SK-N-SH treated with all-trans-retinoic acid at 6 μM for 48 hours (cell line): Measurements from ENCODE around the gene SEC14L2.

Source experiments
- ATAC-seq: fragments of 200-7000 bp; cut with Tn5 transposase; 3 replicates; pipeline ENCODE4 v1.9.1; 2020; ENCODE audit warnings: mild to moderate bottlenecking, moderate library complexity
- ARNTL ChIP-seq: fragments of 450-650 bp; formaldehyde crosslinking; IDR thresholded peaks from 2 replicates; pipeline ENCODE4 v1.5.0; 2020; ENCODE audit warnings: low read depth, mild to moderate bottlenecking, moderate library complexity, borderline replicate concordance
- BACH2 ChIP-seq: fragments of 250-450 bp; sonication (Bioruptor Pico); IDR thresholded peaks from 2 replicates; pipeline ENCODE4 v1.9.0; 2021; ENCODE audit warnings: mild to moderate bottlenecking, borderline replicate concordance
- CSDC2 ChIP-seq: fragments of 250-450 bp; sonication (Bioruptor Pico); IDR thresholded peaks from 2 replicates; pipeline ENCODE4 v1.5.0; 2020; ENCODE audit warnings: mild to moderate bottlenecking, moderate library complexity
- CSRNP3 ChIP-seq: fragments of 250-450 bp; sonication (Bioruptor Pico); IDR thresholded peaks from 2 replicates; pipeline ENCODE4 v1.5.1; 2021; ENCODE audit warnings: mild to moderate bottlenecking, moderate library complexity
- ESRRG ChIP-seq: fragments of 250-450 bp; sonication (Bioruptor Pico); IDR thresholded peaks from 2 replicates; pipeline ENCODE4 v1.6.1; 2021; ENCODE audit warnings: mild to moderate bottlenecking
- OSR1 ChIP-seq: fragments of 250-450 bp; sonication (Bioruptor Pico); IDR thresholded peaks from 2 replicates; pipeline ENCODE4 v1.8.0; 2022; ENCODE audit warnings: moderate library complexity, mild to moderate bottlenecking, inconsistent platforms
- PATZ1 ChIP-seq: fragments of 250-450 bp; sonication (Bioruptor Pico); IDR thresholded peaks from 2 replicates; pipeline ENCODE4 v1.8.0; 2020; ENCODE audit warnings: mild to moderate bottlenecking, moderate library complexity, borderline replicate concordance
- POU6F1 ChIP-seq: fragments of 250-450 bp; sonication (Bioruptor Pico); IDR thresholded peaks from 2 replicates; pipeline ENCODE4 v1.8.0; 2021; ENCODE audit warnings: low read depth, mild to moderate bottlenecking, moderate library complexity, borderline replicate concordance
- PPARA ChIP-seq: fragments of 250-450 bp; sonication (Bioruptor Pico); IDR thresholded peaks from 2 replicates; pipeline ENCODE4 v1.5.0; 2020; ENCODE audit warnings: mild to moderate bottlenecking, borderline replicate concordance
- RARB ChIP-seq: fragments of 250-450 bp; sonication (Bioruptor Pico); IDR thresholded peaks from 2 replicates; pipeline ENCODE4 v1.8.0; 2021; ENCODE audit warnings: mild to moderate bottlenecking, moderate library complexity
- SNAI2 ChIP-seq: fragments of 250-450 bp; sonication (Bioruptor Pico); IDR thresholded peaks from 2 replicates; pipeline ENCODE4 v1.5.0; 2020; ENCODE audit warnings: mild to moderate bottlenecking, moderate library complexity
- TCF4 ChIP-seq: fragments of 250-450 bp; sonication (Bioruptor Pico); IDR thresholded peaks from 2 replicates; pipeline ENCODE4 v1.8.0; 2021; ENCODE audit warnings: mild to moderate bottlenecking, moderate library complexity, borderline replicate concordance
- TOX ChIP-seq: fragments of 250-450 bp; sonication (Bioruptor Pico); IDR thresholded peaks from 2 replicates; pipeline ENCODE4 v1.8.0; 2021; ENCODE audit warnings: mild to moderate bottlenecking, moderate library complexity, borderline replicate concordance
- ZC3H10 ChIP-seq: fragments of 250-450 bp; sonication (Bioruptor Pico); IDR thresholded peaks from 2 replicates; pipeline ENCODE4 v1.5.1; 2021; ENCODE audit warnings: mild to moderate bottlenecking, moderate library complexity
- ZFP3 ChIP-seq: fragments of 250-450 bp; sonication (Bioruptor Pico); IDR thresholded peaks from 2 replicates; pipeline ENCODE4 v1.5.0; 2020; ENCODE audit warnings: mild to moderate bottlenecking, moderate library complexity
- ZFP30 ChIP-seq: fragments of 450-650 bp; formaldehyde crosslinking; IDR thresholded peaks from 2 replicates; pipeline ENCODE4 v1.5.0; 2022; ENCODE audit warnings: mild to moderate bottlenecking, moderate library complexity
- ZNF565 ChIP-seq: fragments of 450-650 bp; formaldehyde crosslinking; conservative IDR thresholded peaks from 2 replicates; pipeline ENCODE4 v1.5.0; 2020; ENCODE audit warnings: low read depth, mild to moderate bottlenecking, moderate library complexity
- ZNF70 ChIP-seq: fragments of 450-650 bp; formaldehyde crosslinking; IDR thresholded peaks from 2 replicates; pipeline ENCODE4 v1.5.0; 2020; ENCODE audit warnings: mild to moderate bottlenecking, moderate library complexity
- ZNF8 ChIP-seq: fragments of 450-650 bp; formaldehyde crosslinking; IDR thresholded peaks from 2 replicates; pipeline ENCODE4 v1.5.0; 2020; ENCODE audit warnings: mild to moderate bottlenecking, moderate library complexity
- TF ChIP-seq, protein P1 (sequence below): fragments of 250-450 bp; sonication (Bioruptor Pico); IDR thresholded peaks from 2 replicates; pipeline ENCODE4 v1.5.0; 2020; ENCODE audit warnings: mild to moderate bottlenecking, moderate library complexity
- TF ChIP-seq, protein P2 (sequence below): fragments of 250-450 bp; sonication (Bioruptor Pico); IDR thresholded peaks from 2 replicates; pipeline ENCODE4 v1.5.1; 2020; ENCODE audit warnings: low read depth, mild to moderate bottlenecking, moderate library complexity

SEC14L2 gene

DNA sequence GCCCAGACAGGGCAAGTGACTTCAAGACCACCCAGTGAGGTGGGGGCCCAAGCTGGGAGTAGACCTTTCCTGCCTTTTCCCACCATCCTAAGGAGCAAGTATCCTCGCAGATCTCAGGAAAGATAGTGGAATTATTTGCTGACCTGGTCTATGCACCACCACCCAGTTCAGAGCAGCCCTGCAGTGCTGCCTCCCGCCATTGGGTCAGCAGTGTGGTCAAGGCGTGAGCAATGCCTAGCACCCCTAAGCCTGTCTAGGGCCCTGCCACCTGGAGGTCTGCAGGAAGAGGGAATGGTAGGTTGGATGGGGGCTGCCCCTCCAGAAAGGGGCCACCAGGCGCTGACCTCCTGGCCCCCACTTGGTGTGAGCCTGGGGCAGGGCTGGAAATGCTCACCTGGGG lies 35.3 kb downstream of the SEC14L2 start:
- no peak for ATAC-seq
- no peak for TF ChIP-seq ZC3H10 (CRISPR knock-in tag)
- TF ChIP-seq RARB: no peak
- no peak for TF ChIP-seq TOX
- no peak for TF ChIP-seq SNAI2 (CRISPR knock-in tag)
- TF ChIP-seq PPARA (CRISPR knock-in tag): no peak
- no peak for TF ChIP-seq PATZ1 (CRISPR knock-in tag)
- TF ChIP-seq BACH2 (CRISPR knock-in tag): no peak
- no peak for TF ChIP-seq ZFP3 (CRISPR knock-in tag)
- TF ChIP-seq POU6F1 (CRISPR knock-in tag): no peak
- no peak for TF ChIP-seq ESRRG (CRISPR knock-in tag)
- TF ChIP-seq CSRNP3 (CRISPR knock-in tag): no peak
- TF ChIP-seq ZNF565 (CRISPR knock-in tag): no peak
- no peak for TF ChIP-seq TCF4
- TF ChIP-seq, protein P1, sequence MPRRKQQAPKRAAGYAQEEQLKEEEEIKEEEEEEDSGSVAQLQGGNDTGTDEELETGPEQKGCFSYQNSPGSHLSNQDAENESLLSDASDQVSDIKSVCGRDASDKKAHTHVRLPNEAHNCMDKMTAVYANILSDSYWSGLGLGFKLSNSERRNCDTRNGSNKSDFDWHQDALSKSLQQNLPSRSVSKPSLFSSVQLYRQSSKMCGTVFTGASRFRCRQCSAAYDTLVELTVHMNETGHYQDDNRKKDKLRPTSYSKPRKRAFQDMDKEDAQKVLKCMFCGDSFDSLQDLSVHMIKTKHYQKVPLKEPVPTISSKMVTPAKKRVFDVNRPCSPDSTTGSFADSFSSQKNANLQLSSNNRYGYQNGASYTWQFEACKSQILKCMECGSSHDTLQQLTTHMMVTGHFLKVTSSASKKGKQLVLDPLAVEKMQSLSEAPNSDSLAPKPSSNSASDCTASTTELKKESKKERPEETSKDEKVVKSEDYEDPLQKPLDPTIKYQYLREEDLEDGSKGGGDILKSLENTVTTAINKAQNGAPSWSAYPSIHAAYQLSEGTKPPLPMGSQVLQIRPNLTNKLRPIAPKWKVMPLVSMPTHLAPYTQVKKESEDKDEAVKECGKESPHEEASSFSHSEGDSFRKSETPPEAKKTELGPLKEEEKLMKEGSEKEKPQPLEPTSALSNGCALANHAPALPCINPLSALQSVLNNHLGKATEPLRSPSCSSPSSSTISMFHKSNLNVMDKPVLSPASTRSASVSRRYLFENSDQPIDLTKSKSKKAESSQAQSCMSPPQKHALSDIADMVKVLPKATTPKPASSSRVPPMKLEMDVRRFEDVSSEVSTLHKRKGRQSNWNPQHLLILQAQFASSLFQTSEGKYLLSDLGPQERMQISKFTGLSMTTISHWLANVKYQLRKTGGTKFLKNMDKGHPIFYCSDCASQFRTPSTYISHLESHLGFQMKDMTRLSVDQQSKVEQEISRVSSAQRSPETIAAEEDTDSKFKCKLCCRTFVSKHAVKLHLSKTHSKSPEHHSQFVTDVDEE (CRISPR knock-in tag): no peak
- TF ChIP-seq, protein P2, sequence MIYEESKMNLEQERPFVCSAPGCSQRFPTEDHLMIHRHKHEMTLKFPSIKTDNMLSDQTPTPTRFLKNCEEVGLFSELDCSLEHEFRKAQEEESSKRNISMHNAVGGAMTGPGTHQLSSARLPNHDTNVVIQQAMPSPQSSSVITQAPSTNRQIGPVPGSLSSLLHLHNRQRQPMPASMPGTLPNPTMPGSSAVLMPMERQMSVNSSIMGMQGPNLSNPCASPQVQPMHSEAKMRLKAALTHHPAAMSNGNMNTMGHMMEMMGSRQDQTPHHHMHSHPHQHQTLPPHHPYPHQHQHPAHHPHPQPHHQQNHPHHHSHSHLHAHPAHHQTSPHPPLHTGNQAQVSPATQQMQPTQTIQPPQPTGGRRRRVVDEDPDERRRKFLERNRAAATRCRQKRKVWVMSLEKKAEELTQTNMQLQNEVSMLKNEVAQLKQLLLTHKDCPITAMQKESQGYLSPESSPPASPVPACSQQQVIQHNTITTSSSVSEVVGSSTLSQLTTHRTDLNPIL: no peak
- no peak for TF ChIP-seq ZFP30 (CRISPR knock-in tag)
- TF ChIP-seq ARNTL (CRISPR knock-in tag): no peak
- no peak for TF ChIP-seq ZNF70
- no peak for TF ChIP-seq ZNF8 (CRISPR knock-in tag)
- no peak for TF ChIP-seq CSDC2

GRCh38 chr22:30432520-30432919 lies 35.7 kb downstream of the SEC14L2 start:
- no peak for TF ChIP-seq CSRNP3 (CRISPR knock-in tag)
- no peak for TF ChIP-seq TCF4
- TF ChIP-seq ZFP3 (CRISPR knock-in tag): no peak
- no peak for TF ChIP-seq ZC3H10 (CRISPR knock-in tag)
- no peak for TF ChIP-seq CSDC2
- ATAC-seq: no peak

- ATAC-seq: no peak
- no peak for TF ChIP-seq ZNF565 (CRISPR knock-in tag)
- no peak for TF ChIP-seq ZNF8 (CRISPR knock-in tag)
- TF ChIP-seq, protein P1 (CRISPR knock-in tag): no peak
- TF ChIP-seq TOX: no peak
- TF ChIP-seq OSR1 (CRISPR knock-in tag): no peak
- TF ChIP-seq RARB: no peak
- no peak for TF ChIP-seq CSDC2
- no peak for TF ChIP-seq ZFP30 (CRISPR knock-in tag)
- no peak for TF ChIP-seq POU6F1 (CRISPR knock-in tag)
- TF ChIP-seq CSRNP3 (CRISPR knock-in tag): no peak
These were observed 36.4 kb downstream of the SEC14L2 start for GRCh38 chr22:30433227-30433626.
